WTC11 (cell line): ENCODE data around the gene CHRNA1. TPM values are rescaled to one million over a fixed set of nuclear protein-coding genes. Genes with fewer than 3 reads are reported as not detected.

Source experiments
- ATAC-seq: fragments of 200-7000 bp; cut with Tn5 transposase; 2 replicates; pipeline ENCODE4 v1.10.0; 2021; ENCODE audit warnings: mild to moderate bottlenecking, moderate library complexity
- CTCF ChIA-PET: fragments of 300-600 bp; sonication (Branson Sonifier 250); formaldehyde crosslinking; loops from one replicate; lab custom pipeline; 2021; ENCODE audit warnings: antibody characterized with exemption; lab: Charles Lee
- POLR2A ChIA-PET: fragments of 350-600 bp; sonication (Branson Sonifier 250); formaldehyde crosslinking; loops from one replicate; lab custom pipeline; 2021; ENCODE audit warnings: antibody characterized with exemption; lab: Charles Lee
- DNase-seq: peaks from one replicate; pipeline ENCODE4 v3.0.0; 2021; ENCODE audit warnings: low spot score
- H3K27ac Mint-ChIP-seq: 2 replicates; pipeline ENCODE4 v1.8.0; 2021; ENCODE audit warnings: mixed read lengths
- H3K27me3 Mint-ChIP-seq: 2 replicates; pipeline ENCODE4 v1.8.0; 2021; ENCODE audit warnings: low read depth, mild to moderate bottlenecking, moderate library complexity, mixed read lengths
- H3K36me3 Mint-ChIP-seq: 2 replicates; pipeline ENCODE4 v1.8.0; 2021; ENCODE audit warnings: mixed read lengths
- H3K4me1 Mint-ChIP-seq: 2 replicates; pipeline ENCODE4 v1.8.0; 2022; ENCODE audit warnings: mixed read lengths
- H3K4me3 Mint-ChIP-seq: 2 replicates; pipeline ENCODE4 v1.8.0; 2021; ENCODE audit warnings: mild to moderate bottlenecking, moderate library complexity, mixed read lengths
- H3K9me3 Mint-ChIP-seq: 2 replicates; pipeline ENCODE4 v1.8.0; 2021; ENCODE audit warnings: mixed read lengths
- ATF3 ChIP-seq: sonication (generic); formaldehyde crosslinking; conservative IDR thresholded peaks from 2 replicates; pipeline ENCODE4 v1.8.1; 2022; ENCODE audit warnings: mild to moderate bottlenecking, missing genetic modification reagents
- CDX4 ChIP-seq: fragments of 250-450 bp; sonication (Bioruptor Pico); IDR thresholded peaks from 2 replicates; pipeline ENCODE4 v1.9.0; 2021; ENCODE audit warnings: moderate library complexity, mild to moderate bottlenecking, inconsistent platforms, borderline replicate concordance
- CTCF ChIP-seq: fragments of 200-600 bp; IDR thresholded peaks from 2 replicates; pipeline ENCODE4 v1.8.0; 2022; ENCODE audit warnings: antibody characterized with exemption
- E2F1 ChIP-seq: sonication (generic); formaldehyde crosslinking; IDR thresholded peaks from 2 replicates; pipeline ENCODE4 v1.8.0; 2022; ENCODE audit warnings: mild to moderate bottlenecking, missing genetic modification reagents
- E2F5 ChIP-seq: sonication (generic); formaldehyde crosslinking; IDR thresholded peaks from 2 replicates; pipeline ENCODE4 v1.8.1; 2022; ENCODE audit warnings: mild to moderate bottlenecking, moderate library complexity, missing genetic modification reagents
- ELF4 ChIP-seq: sonication (generic); formaldehyde crosslinking; IDR thresholded peaks from 2 replicates; pipeline ENCODE4 v1.8.1; 2022; ENCODE audit warnings: low read depth, mild to moderate bottlenecking, moderate library complexity, missing genetic modification reagents
- KAT7 ChIP-seq: sonication (generic); formaldehyde crosslinking; IDR thresholded peaks from 2 replicates; pipeline ENCODE4 v1.8.1; 2023; ENCODE audit warnings: missing genetic modification reagents, mild to moderate bottlenecking, borderline replicate concordance
- MAX ChIP-seq: sonication (generic); formaldehyde crosslinking; IDR thresholded peaks from 2 replicates; pipeline ENCODE4 v1.8.0; 2022; ENCODE audit warnings: mild to moderate bottlenecking, missing genetic modification reagents
- MYBL2 ChIP-seq: sonication (generic); formaldehyde crosslinking; IDR thresholded peaks from 2 replicates; pipeline ENCODE4 v1.8.1; 2023; ENCODE audit warnings: mild to moderate bottlenecking, moderate library complexity, missing genetic modification reagents
- NFYB ChIP-seq: sonication (generic); formaldehyde crosslinking; conservative IDR thresholded peaks from 2 replicates; pipeline ENCODE4 v1.8.0; 2022; ENCODE audit warnings: low read depth, missing genetic modification reagents
- OVOL2 ChIP-seq: fragments of 250-450 bp; sonication (Bioruptor Pico); IDR thresholded peaks from 2 replicates; pipeline ENCODE4 v1.9.0; 2021; ENCODE audit warnings: mild to moderate bottlenecking, borderline replicate concordance
- PRDM15 ChIP-seq: sonication (generic); formaldehyde crosslinking; IDR thresholded peaks from 2 replicates; pipeline ENCODE4 v1.8.0; 2022; ENCODE audit warnings: missing genetic modification reagents
- RORB ChIP-seq: fragments of 250-450 bp; sonication (Bioruptor Pico); IDR thresholded peaks from 2 replicates; pipeline ENCODE4 v1.9.0; 2021; ENCODE audit warnings: mild to moderate bottlenecking
- SMAD4 ChIP-seq: sonication (generic); formaldehyde crosslinking; IDR thresholded peaks from 2 replicates; pipeline ENCODE4 v1.8.0; 2022; ENCODE audit warnings: mild to moderate bottlenecking, missing genetic modification reagents
- SOX15 ChIP-seq: fragments of 250-450 bp; sonication (Bioruptor Pico); IDR thresholded peaks from 2 replicates; pipeline ENCODE4 v1.9.0; 2021; ENCODE audit warnings: mild to moderate bottlenecking
- TEAD4 ChIP-seq: sonication (generic); formaldehyde crosslinking; IDR thresholded peaks from 2 replicates; pipeline ENCODE4 v1.8.0; 2022; ENCODE audit warnings: mild to moderate bottlenecking, missing genetic modification reagents
- TP53 ChIP-seq: sonication (generic); formaldehyde crosslinking; IDR thresholded peaks from 2 replicates; pipeline ENCODE4 v1.8.1; 2023; ENCODE audit warnings: mild to moderate bottlenecking, missing genetic modification reagents
- USF1 ChIP-seq: sonication (generic); formaldehyde crosslinking; IDR thresholded peaks from 2 replicates; pipeline ENCODE4 v1.8.0; 2022; ENCODE audit warnings: mild to moderate bottlenecking, missing genetic modification reagents
- ZBTB43 ChIP-seq: sonication (generic); formaldehyde crosslinking; IDR thresholded peaks from 2 replicates; pipeline ENCODE4 v1.8.1; 2023; ENCODE audit warnings: mild to moderate bottlenecking, missing genetic modification reagents
- ZNF121 ChIP-seq: sonication (generic); formaldehyde crosslinking; IDR thresholded peaks from 2 replicates; pipeline ENCODE4 v1.8.0; 2023; ENCODE audit warnings: missing genetic modification reagents
- ZNF219 ChIP-seq: sonication (generic); formaldehyde crosslinking; IDR thresholded peaks from 2 replicates; pipeline ENCODE4 v1.8.0; 2023; ENCODE audit warnings: missing genetic modification reagents, mild to moderate bottlenecking, borderline replicate concordance
- ZNF232 ChIP-seq: sonication (generic); formaldehyde crosslinking; IDR thresholded peaks from 2 replicates; pipeline ENCODE4 v1.8.0; 2022; ENCODE audit warnings: mild to moderate bottlenecking, missing genetic modification reagents
- ZNF263 ChIP-seq: sonication (generic); formaldehyde crosslinking; IDR thresholded peaks from 2 replicates; pipeline ENCODE4 v1.8.1; 2022; ENCODE audit warnings: low read depth, mild to moderate bottlenecking, moderate library complexity, missing genetic modification reagents
- total RNA-seq: library from RNA; stranded (reverse); gene quantifications from 3 replicates; pipeline ENCODE4 v1.2.3, GENCODE V29; 2021

CHRNA1 gene
- total RNA-seq, 1 experiment from 2014 or later, result not detected

- H3K9me3 Mint-ChIP-seq, result peaks cover 6% of the 10 kb centered on the region; the same call in 1 of the 2 replicates
- peaks cover 16% of the 10 kb centered on the region for H3K4me1 Mint-ChIP-seq
- H3K4me3 Mint-ChIP-seq, result no peak overlapping the region
- H3K27me3 Mint-ChIP-seq, result no peaks in the 10 kb centered on the region; the same call in 1 of the 2 replicates
- no peak for TF ChIP-seq E2F5
- no peak for TF ChIP-seq ATF3 (CRISPR knock-in tag)
- TF ChIP-seq TEAD4, result no peak
- TF ChIP-seq ZNF219 (CRISPR knock-in tag), result no peak
- no peak for TF ChIP-seq SOX15 (CRISPR knock-in tag)
- no peak for TF ChIP-seq ELF4 (CRISPR knock-in tag)
- no peak for TF ChIP-seq ZNF121 (CRISPR knock-in tag)
- no peak for TF ChIP-seq TP53 (CRISPR knock-in tag)
- TF ChIP-seq OVOL2 (CRISPR knock-in tag), result no peak
- TF ChIP-seq RORB, result no peak
- TF ChIP-seq KAT7 (CRISPR knock-in tag), result no peak
- no peak for TF ChIP-seq ZNF232 (CRISPR knock-in tag)
- no peak for TF ChIP-seq ZNF263
- TF ChIP-seq CDX4 (CRISPR knock-in tag), result no peak
- TF ChIP-seq USF1, result no peak
- TF ChIP-seq, all 79 proteins: peak for 0
- Mint-ChIP-seq H3K27ac (no peak overlapping the region), H3K36me3 (no peaks in the 10 kb centered on the region)
- DNase-seq (no peak), ATAC-seq (no peak)
- ChIA-PET CTCF (no interaction called here), POLR2A (no interaction called here)
Observed at GRCh38 chr2:174744111-174744510, 20.2 kb downstream of the CHRNA1 start.

GRCh38 chr2:174740721-174741120, 23.6 kb downstream of the CHRNA1 start:
- TF ChIP-seq CTCF (no peak), MAX (no peak), NFYB (no peak), MYBL2 (CRISPR knock-in tag) (no peak), PRDM15 (CRISPR knock-in tag) (no peak), ZBTB43 (CRISPR knock-in tag) (no peak), SMAD4 (CRISPR knock-in tag) (no peak), E2F1 (CRISPR knock-in tag) (no peak)
- Mint-ChIP-seq H3K27ac (no peak overlapping the region), H3K4me3 (no peak overlapping the region), H3K27me3 (no peaks in the 10 kb centered on the region; the same call in 1 of the 2 replicates), H3K4me1 (peaks cover 7% of the 10 kb centered on the region), H3K9me3 (peaks cover 6% of the 10 kb centered on the region; the same call in 1 of the 2 replicates), H3K36me3 (no peaks in the 10 kb centered on the region)
- ChIA-PET POLR2A (no interaction called here), CTCF (interaction anchor here (1.3 kb wide), 2 partner anchors 8 to 41 kb away, joined by 4 read pairs; no protein-coding TSS in a partner anchor)
- no peak for DNase-seq
- ATAC-seq, result no peak
